GM10266 (cell line): ENCODE measurements around the gene OR2H2.

Experiments
- DNase-seq: peaks from one replicate; pipeline ENCODE4 v3.0.0; 2012; ENCODE audit errors: extremely low spot score
- CTCF ChIP-seq: IDR thresholded peaks from 2 replicates; pipeline ENCODE4 v1.5.1; 2012; ENCODE audit warnings: mild to moderate bottlenecking, low read depth; ENCODE audit not compliant: control insufficient read depth, insufficient read depth; ENCODE audit errors: missing control alignments

Gene OR2H2

GRCh38 chr6:29603456-29603855 lies 18.5 kb downstream of the OR2H2 start:
- TF ChIP-seq CTCF = no peak

GRCh38 chr6:29603930-29604329 lies 19.0 kb downstream of the OR2H2 start:
- DNase-seq = no peak
- no peak for TF ChIP-seq CTCF

More at GRCh38 chr6:29603456-29603855, 18.5 kb downstream of the OR2H2 start:
- DNase-seq = no peak

GRCh38 chr6:29608131-29608530 lies 23.2 kb downstream of the OR2H2 start:
- TF ChIP-seq CTCF = no peak
- no peak for DNase-seq

GRCh38 chr6:29610540-29610939 lies 25.6 kb downstream of the OR2H2 start:
- no peak for TF ChIP-seq CTCF
- no peak for DNase-seq

- DNase-seq = no peak
- no peak for TF ChIP-seq CTCF
Observed at GRCh38 chr6:29611426-29611825, 26.5 kb downstream of the OR2H2 start.

GRCh38 chr6:29617782-29618554 lies 33.0 kb downstream of the OR2H2 start:
- DNase-seq = no peak
- TF ChIP-seq CTCF = peak; percentile 35

- DNase-seq = no peak
- no peak for TF ChIP-seq CTCF
Observed at GRCh38 chr6:29619578-29620160, 34.7 kb downstream of the OR2H2 start.
